ENCODE measurements around the gene SMIM21.

Gene SMIM21

DNA sequence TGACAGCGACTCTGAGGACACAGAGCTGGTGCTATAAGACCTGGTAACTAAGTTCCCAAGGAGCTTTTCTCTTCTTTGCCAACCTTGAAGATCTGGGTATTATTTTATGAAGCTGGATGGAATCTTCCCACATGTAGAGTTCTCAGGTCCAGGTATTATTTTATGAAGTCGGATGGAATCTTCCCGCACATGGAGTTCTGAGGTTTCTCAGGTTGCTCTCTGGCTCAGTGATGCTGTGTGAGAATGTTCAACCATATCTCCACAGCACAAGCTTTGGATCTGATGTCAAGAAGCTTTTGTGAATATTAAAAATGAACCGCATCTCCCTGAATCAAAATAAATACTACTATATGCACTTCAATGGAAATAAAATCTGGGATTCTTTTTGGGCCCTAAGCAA lies at the start of gene SMIM21:
TSS of gene SMIM21 (minus strand) at position 101 of the 400 bp plus-strand sequence. CDS start 140 bp downstream, outside the sequence.
- H3K9me3 ChIP-seq (replicated peaks; ENCODE audit: insufficient read depth, low read length) = no peaks in the 10 kb centered on the region
- H3F3A ChIP-seq (ENCODE audit: insufficient read depth, low read length) = no peaks in the 10 kb centered on the region
- no peaks in the 10 kb centered on the region for H3K36me3 ChIP-seq (replicated peaks; ENCODE audit: insufficient read depth, low read length)
- H3K79me2 ChIP-seq (ENCODE audit: low read length) = no peaks in the 10 kb centered on the region
- no peak within 1 kb of the TSS for H3K27ac ChIP-seq (ENCODE audit: low read length)
- H3K4me1 ChIP-seq (ENCODE audit: low read length) = peaks cover 7% of the 10 kb centered on the region; the same call in 1 of the 2 replicates
- TF ChIP-seq EZH2 (optimal IDR thresholded peaks at IDR 0.05; ENCODE audit: low read depth, low read length) (no peak), EZH2phosphoT487 (IDR thresholded peaks at IDR 0.05; ENCODE audit: low read length) (no peak)
- TF ChIP-seq, protein P1, sequence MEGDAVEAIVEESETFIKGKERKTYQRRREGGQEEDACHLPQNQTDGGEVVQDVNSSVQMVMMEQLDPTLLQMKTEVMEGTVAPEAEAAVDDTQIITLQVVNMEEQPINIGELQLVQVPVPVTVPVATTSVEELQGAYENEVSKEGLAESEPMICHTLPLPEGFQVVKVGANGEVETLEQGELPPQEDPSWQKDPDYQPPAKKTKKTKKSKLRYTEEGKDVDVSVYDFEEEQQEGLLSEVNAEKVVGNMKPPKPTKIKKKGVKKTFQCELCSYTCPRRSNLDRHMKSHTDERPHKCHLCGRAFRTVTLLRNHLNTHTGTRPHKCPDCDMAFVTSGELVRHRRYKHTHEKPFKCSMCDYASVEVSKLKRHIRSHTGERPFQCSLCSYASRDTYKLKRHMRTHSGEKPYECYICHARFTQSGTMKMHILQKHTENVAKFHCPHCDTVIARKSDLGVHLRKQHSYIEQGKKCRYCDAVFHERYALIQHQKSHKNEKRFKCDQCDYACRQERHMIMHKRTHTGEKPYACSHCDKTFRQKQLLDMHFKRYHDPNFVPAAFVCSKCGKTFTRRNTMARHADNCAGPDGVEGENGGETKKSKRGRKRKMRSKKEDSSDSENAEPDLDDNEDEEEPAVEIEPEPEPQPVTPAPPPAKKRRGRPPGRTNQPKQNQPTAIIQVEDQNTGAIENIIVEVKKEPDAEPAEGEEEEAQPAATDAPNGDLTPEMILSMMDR (IDR thresholded peaks at IDR 0.05; ENCODE audit: low read length) = no peak
- no peak within 1 kb of the TSS for H3K4me2 ChIP-seq (ENCODE audit: low read depth, low read length)
- H3K4me3 ChIP-seq (ENCODE audit: low read length) = no peak within 1 kb of the TSS
- H3K9ac ChIP-seq (ENCODE audit: low read length) = no peak within 1 kb of the TSS
- no peaks in the 10 kb centered on the region for H3K9me2 ChIP-seq (replicated peaks; ENCODE audit: insufficient read depth, low read length)
- H4K20me1 ChIP-seq (ENCODE audit: insufficient read depth, low read length) = no peaks in the 10 kb centered on the region
- no peak within 1 kb of the TSS for H2AFZ ChIP-seq (ENCODE audit: low read length)
- H3K27me3 ChIP-seq (replicated peaks; ENCODE audit: insufficient read depth, low read length) = no peaks in the 10 kb centered on the region
- DNase-seq = no peak

DNA sequence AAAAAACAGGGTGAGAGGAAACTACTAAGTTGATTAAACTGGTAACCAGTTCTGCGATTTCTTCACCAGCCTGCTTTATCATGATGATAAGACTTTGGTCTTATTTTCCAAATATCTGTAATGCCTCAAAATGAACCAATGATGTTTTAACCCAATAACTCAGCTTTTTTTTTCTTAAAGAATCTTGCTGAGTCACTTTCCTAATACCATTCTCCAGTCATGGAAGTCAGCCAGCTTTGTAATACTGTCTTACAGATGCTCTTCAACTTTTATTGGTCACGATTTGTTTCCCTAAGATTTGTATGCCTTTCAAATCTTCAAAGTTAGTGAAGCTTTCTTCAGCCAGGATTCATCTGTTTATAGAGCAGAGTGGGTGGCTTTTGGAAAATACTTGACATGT lies 47.7 kb upstream of the SMIM21 start:
- H4K20me1 ChIP-seq (ENCODE audit: insufficient read depth, low read length) = no peaks in the 10 kb centered on the region
- no peaks in the 10 kb centered on the region for H3K79me2 ChIP-seq (ENCODE audit: low read length)
- H3K36me3 ChIP-seq (replicated peaks; ENCODE audit: insufficient read depth, low read length) = no peaks in the 10 kb centered on the region
- no peaks in the 10 kb centered on the region for H3K4me1 ChIP-seq (ENCODE audit: low read length)
- DNase-seq = no peak
- no peaks in the 10 kb centered on the region for H3K27me3 ChIP-seq (replicated peaks; ENCODE audit: insufficient read depth, low read length)
- H3K9ac ChIP-seq (ENCODE audit: low read length) = no peak overlapping the region
- H3F3A ChIP-seq (ENCODE audit: insufficient read depth, low read length) = no peaks in the 10 kb centered on the region
- no peaks in the 10 kb centered on the region for H3K9me2 ChIP-seq (replicated peaks; ENCODE audit: insufficient read depth, low read length)
- H3K9me3 ChIP-seq (replicated peaks; ENCODE audit: insufficient read depth, low read length) = no peaks in the 10 kb centered on the region
- no peak overlapping the region for H3K4me3 ChIP-seq (ENCODE audit: low read length)
- no peak overlapping the region for H3K4me2 ChIP-seq (ENCODE audit: low read depth, low read length)
- TF ChIP-seq, protein P1 (IDR thresholded peaks at IDR 0.05; ENCODE audit: low read length) = no peak
- TF ChIP-seq EZH2 (optimal IDR thresholded peaks at IDR 0.05; ENCODE audit: low read depth, low read length) (no peak), EZH2phosphoT487 (IDR thresholded peaks at IDR 0.05; ENCODE audit: low read length) (no peak)
- no peak overlapping the region for H3K27ac ChIP-seq (ENCODE audit: low read length)
- H2AFZ ChIP-seq (ENCODE audit: low read length) = no peak overlapping the region

DNA sequence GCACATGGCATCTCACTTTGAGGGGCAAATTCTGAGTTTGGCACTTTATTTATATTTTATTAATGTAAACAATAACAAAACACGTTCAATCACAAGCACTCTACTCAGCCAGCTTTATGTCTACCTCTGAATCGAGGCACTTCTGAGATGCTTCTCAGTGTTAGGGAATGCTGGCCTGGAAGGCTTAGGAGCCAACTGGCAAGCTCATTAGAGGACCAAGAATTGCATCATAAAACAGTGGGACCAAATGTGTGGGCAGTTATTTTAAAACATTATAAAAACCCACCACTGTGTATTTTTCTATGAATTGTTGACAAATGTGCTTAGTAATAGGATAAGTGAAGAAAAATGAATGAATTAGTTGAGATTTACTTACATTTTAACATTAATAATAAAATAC lies 46.8 kb upstream of the SMIM21 start:
- Histone ChIP-seq H3F3A (ENCODE audit: insufficient read depth, low read length) (no peaks in the 10 kb centered on the region), H3K4me2 (ENCODE audit: low read depth, low read length) (no peak overlapping the region), H3K36me3 (replicated peaks; ENCODE audit: insufficient read depth, low read length) (no peaks in the 10 kb centered on the region), H3K27ac (ENCODE audit: low read length) (no peak overlapping the region), H3K9me3 (replicated peaks; ENCODE audit: insufficient read depth, low read length) (no peaks in the 10 kb centered on the region), H3K9ac (ENCODE audit: low read length) (no peak overlapping the region), H3K4me1 (ENCODE audit: low read length) (no peaks in the 10 kb centered on the region), H3K4me3 (ENCODE audit: low read length) (no peak overlapping the region), H3K79me2 (ENCODE audit: low read length) (no peaks in the 10 kb centered on the region), H3K9me2 (replicated peaks; ENCODE audit: insufficient read depth, low read length) (no peaks in the 10 kb centered on the region), H4K20me1 (ENCODE audit: insufficient read depth, low read length) (no peaks in the 10 kb centered on the region), H2AFZ (ENCODE audit: low read length) (no peak overlapping the region), H3K27me3 (replicated peaks; ENCODE audit: insufficient read depth, low read length) (no peaks in the 10 kb centered on the region)
- TF ChIP-seq, protein P1 (IDR thresholded peaks at IDR 0.05; ENCODE audit: low read length) = no peak
- TF ChIP-seq EZH2 (optimal IDR thresholded peaks at IDR 0.05; ENCODE audit: low read depth, low read length) = no peak
- no peak for TF ChIP-seq EZH2phosphoT487 (IDR thresholded peaks at IDR 0.05; ENCODE audit: low read length)
- DNase-seq = no peak
